Brain pericyte (primary cell): Measurements from ENCODE around the gene TNFRSF14.

Experiments used
- DNase-seq: peaks from one replicate; pipeline ENCODE4 v3.0.0-alpha.2; 2012; ENCODE audit warnings: low read depth, low spot score

The TNFRSF14 gene

DNA sequence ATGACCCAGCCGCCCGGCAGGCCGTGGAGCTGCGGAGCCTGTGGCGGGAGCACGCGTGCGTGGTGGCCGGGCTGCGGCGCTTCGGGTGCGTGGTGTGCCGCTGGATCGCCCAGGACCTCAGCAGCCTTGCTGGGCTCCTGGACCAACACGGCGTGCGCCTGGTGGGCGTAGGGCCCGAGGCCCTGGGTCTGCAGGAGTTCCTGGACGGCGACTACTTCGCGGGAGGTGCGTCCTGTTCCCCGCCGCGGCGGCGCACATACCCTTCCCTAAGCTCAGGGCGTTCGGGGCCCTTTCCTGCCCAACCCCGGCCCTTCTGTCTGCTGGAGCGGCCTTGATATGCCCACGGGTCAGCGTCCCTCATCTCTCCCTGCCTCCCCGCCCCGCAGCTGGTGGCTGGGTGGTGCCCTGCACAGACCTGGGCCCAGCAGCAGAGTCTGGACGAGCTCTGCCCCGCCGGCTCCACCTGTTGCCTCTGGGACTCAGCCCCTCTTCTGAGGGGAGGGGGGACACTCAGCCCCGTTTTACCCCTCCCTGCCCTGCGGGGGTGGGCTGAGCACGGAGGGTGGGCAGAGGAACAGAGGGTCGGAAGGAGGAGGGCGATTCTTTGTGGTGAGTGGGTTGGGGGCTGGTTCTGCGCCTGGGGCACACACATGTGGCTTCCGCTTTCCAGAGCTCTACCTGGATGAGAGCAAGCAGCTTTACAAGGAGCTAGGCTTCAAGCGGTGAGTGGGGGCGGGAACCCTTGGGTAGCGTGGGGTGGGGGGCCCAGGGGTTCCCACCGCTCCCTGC lies 31.1 kb downstream of the TNFRSF14 start:
- DNase-seq: no peak

DNA sequence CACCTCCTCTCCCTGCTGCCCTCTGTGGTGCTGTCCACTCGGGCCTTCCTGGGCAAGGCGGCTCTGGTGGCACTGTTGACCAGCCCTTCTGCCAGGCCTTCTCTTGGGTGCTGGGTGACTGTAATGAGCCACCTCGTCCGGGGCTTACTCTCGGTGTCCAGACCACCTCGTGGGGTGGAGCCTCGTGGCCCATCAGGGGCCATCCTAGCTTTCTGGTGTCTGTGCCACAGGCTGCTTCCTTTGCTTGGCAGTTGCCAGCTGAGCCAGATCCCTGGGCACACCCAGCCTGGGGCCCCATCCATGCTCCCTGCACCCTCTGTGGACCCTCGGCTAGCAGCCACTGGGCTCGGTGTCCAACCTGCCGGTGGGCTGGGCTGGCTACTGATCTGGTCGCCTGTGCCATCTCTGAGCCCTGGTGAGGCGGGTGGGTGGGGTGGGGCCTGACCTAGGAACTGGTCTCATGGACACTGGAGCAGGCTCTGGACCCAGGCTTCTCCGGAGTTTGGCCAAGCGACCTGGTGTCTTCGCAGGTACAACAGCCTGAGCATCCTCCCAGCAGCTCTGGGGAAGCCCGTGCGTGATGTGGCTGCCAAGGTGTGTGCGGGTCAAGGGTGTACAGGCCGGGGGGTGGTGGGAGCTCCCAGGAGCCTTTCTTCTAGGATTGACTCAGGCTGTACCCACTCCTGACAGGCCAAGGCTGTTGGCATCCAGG lies 31.8 kb downstream of the TNFRSF14 start:
- no peak for DNase-seq

DNA sequence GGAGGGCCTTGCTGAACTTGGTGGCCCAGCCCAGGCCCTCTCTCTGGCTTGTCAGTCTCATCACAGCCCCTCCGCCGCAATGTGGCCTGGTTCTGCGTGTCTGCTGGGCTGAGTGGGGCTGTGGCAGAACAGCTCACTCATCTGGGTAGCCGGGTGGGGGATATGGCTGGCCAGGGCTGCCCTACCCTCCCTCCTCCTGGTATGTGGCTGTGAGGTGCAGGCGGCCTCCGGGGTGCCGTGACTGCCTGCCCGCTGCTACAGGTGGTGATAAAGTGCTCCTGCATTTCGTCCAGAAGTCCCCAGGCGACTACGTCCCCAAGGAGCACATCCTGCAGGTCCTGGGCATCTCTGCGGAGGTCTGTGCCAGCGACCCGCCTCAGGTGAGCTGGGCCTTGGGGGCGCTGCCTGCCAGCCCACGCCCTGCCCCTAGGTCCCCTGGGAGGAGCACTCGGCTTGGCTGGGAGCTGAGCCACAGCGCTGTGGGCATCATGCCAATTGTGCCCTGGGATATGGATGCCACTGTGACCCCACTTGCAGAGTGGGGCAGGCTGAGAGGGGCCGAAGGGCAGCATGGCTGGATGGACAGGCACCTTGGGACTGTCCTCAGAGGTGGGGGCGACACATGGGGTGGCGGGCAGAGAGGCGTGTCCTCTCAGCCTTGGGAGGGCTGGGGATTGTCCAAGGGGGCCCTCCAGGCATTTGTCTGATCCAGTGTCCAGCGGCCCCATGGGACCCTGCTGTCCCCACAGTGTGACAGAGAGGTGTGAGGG lies 32.7 kb downstream of the TNFRSF14 start:
- DNase-seq: no peak

DNA sequence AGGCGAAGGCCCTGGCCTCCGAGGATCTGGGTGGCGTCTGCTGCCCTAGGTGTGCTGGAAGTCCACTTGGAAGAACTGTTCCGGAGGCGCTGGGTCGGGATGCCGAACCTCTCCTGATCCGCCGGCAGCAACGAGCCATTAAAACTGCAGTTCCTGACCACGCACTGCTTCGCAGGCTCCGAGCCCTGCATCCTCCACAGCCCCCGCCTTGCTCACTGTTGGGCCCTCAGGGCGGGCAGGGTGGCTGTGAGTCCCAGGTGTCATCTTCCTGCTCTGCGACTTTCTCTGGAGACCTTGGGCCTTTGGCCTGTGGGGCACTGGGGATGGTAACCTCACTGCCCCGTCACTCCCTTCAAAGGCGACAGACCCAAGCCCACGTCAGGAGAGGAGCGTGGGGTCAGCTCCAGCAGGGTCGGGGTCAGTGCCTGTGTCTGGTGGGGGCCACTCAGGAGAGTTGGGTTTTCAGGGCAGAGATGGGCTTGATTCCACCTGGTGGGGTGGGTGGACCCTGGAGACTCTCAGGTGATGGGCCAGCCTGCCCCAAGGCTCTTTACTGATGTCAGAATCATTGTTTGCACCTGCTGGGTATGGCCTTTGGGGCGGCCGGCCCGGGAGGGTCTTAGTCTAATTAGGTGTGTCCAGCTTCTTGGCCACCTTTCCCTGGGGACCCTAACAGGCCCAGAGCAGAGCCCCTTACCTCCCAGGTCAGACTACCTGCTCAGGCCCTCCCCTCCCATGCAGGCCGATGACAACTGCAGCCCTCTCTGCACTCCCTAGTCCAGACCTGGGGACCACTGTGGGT lies 33.5 kb downstream of the TNFRSF14 start:
- no peak for DNase-seq

DNA sequence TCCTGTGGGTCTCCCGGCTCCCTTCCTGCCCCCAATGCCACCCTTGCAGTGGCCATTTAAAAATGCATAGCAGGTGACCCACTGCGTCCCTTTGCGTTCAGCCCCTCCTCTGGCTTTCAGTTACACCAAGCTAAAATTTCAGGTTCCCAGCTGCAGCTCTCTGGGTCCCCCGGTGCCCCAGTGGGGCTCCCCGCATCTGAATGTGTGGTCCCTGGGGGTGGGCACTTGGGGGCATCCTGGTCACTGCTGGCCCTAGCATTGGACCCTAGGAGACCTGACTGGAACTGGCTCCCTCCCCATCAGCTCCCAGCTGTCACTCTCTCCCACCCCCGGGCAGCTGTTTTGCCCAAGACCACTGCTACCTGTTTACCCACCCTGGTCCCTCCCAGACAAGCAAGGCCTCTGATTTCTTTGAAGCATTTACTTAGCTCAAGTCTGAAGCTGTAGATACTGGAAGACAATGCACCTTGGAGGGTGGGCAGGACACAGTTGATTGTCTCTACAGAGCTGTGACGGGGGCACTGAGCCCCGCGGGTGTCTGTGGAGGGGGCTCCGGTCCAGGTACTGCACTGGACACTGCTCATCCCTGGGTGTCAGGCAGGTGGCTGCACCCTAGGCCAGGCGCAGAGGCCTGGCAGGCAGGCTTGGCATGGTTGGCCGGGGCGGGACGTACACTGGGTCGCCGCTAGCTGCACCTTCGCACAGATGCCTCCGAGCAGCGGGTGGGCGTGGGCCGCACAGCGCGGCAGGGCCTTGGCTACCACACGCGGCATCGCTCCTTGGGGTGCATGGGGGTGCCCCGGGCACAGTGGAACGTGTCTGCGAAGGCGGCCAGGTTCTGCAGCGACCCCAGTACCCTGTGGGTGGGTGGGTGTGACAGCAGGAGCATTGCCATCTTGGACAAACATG lies 34.3 kb downstream of the TNFRSF14 start:
- DNase-seq: no peak

DNA sequence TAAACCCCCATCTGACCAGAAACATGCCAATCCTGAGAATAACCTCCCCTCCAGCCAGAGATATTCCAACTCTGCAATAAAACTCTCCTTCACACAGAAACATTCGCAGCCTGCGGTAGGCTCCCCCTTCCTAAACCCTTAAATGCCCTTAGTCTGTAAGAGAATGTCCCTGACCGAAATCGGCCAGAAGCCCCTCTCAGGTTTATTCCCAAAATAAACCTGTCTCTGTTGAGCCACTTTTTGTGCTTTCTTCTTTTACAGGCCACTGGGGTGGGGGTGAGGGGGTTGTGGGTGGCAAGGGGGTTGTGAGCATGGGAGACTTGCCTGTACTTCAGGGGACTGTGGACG lies 35.0 kb downstream of the TNFRSF14 start:
- no peak for DNase-seq

DNA sequence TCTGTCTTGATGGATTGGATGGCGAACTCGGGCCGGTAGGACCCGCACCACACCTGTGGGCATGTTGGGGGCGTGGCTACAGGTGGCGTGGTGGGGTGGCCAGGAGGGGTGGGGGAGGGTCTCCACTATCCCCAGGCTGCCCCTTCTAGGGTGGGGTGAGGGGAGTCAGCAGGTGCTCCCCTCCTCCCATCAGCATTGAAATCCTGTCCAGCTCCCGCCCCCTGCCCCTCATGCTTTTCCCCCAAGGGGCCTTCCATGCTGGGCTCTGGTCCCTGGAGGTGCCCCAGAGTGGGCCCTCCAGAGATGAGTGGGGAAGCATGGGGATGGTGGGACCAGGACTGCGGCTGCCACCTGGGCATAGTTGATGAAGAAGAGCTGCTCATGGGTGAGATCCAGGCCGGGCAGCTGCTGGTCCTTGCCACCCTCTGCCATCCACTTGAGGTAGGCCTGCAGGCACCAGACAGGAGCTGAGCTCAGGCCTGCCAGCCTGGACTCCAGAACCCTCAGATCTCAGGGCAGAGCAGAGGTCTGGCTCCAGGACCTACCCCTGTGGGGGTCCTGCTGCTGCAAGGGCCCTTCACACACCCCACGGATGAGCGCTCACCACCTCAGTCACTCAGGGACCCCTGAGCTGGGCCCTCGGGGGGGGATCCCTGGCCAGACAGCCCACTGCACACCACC lies 35.5 kb downstream of the TNFRSF14 start:
- no peak for DNase-seq

DNA sequence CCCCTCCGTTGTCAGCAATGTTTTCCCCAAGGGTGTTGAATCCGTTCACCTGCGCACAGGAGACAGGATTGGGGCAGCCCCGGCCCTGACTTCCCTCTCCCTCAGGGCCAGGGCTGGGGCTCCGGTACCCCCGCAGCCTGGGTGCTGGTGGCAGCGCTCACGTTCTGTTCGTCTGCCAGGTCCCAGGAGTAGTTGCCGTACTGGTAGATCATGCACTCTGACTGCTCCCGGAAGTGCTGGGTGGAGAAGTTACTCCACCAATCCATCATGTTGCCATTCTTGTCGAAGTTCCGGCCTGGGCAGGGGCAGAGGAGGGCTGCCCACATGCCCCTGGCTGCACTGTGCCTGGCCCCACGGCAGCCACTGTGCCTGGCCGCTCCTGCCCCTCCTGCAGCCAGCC lies 36.5 kb downstream of the TNFRSF14 start:
- DNase-seq: no peak

DNA sequence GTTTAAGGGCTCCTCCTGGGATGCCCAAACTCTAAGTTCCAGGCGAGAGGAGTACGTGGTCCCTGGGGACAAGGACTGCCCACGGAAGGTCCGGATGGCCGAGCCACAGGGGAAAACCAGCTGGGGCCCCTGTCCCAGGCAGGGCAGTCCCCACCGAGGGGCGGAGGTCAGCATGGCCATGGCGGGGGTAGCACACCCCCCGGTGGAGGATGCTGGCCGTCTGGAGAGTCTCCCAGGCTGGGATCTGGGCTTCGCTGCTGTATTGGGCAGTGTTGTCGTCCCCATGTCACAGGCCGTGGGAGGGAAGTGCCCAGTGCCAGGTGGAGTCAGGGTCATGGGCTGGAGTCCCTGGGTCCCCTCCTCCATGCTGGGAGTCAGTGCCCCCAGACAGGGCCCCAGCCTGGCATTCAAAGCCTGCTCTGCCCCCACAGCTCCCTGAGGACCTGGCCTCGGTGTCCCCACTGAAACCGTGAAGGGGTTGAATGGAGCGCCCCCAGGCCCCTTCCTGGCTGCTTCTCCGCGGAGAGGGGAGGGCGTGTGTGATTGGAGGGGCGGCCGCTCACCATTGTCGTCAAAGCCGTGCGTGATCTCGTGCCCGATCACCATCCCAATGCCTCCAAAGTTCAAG lies 37.2 kb downstream of the TNFRSF14 start:
- DNase-seq: no peak

DNA sequence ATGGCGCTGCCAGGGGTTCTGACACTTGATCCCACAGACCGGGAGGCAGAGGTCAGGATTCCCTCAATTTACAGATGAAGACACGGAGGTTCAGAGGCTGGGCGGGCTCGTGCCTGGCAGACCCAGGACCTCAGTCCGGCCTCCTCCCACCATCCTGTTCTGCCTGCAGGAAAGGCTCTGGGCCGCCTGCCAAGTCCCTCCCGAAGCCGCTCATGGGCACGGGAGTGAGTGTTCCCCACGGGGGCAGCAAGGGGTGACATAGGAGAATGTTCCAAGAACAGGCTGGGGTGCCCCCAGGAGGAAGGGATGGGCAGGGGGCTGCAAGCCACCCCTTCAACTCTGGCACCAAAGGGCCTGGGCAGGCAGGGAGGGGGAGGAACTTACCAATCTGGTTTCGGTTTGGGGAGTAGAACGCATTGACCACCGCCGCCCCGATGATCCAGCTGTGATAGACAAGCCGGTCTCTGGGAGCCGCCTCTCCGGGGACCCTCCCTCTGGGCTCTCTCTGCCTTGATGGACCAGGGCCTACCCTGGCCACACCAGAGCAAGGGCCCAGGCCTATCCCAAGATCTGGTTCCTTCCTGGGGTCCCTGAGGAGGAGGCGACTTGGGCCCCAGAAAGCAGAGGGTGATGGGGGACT lies 38.0 kb downstream of the TNFRSF14 start:
- no peak for DNase-seq

DNA sequence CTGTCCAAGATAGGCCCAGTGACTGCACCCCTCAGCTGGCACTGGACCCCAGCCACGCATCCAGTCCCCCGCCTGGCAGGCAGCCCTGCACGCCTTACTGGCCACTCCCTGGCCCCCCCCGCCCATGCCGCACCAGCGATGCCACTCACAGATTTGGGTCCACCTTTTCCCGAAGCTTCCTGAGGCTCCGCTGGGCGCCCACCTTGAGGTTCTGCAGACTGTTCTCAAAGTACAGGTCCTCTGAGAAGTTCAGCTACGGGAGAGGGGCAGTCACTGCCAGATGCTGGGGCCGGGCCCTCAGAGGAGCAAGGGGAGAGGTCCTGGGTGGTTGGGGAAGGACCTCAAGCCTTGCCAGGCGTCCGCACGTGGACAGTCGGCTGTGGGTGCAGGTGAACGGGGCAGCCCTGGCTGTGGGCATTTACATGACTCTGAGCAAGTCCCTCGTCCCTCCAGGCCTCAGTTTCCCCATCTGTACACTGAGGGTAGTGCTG lies 38.5 kb downstream of the TNFRSF14 start:
- DNase-seq: no peak

DNA sequence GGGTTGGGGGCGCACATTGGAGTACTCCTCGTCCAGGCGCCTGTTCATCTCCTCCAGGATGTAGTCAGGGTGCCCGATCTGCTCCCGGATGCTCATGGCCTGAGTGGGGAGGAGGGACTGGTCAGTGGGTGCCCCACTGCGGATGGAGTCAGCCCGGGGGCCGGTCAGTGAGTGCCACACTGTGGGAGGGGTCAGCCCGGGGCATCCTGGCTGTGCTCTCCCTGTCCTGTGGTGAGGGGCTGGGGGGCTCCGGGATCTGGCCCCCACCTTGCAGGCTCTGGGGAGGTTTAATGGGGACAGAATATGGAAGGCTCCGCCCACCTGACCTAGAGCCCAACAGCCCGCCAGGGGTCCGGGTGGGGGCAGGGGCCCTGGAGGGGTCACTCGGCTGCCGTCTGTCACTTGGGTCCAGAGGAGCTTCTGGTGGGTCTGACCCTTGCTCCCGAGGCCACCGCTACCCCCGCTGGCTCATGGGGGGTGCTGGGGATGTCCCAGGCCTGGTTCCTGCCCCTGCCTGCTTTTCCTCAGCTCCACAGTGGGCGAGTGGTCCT lies 39.2 kb downstream of the TNFRSF14 start:
- no peak for DNase-seq

DNA sequence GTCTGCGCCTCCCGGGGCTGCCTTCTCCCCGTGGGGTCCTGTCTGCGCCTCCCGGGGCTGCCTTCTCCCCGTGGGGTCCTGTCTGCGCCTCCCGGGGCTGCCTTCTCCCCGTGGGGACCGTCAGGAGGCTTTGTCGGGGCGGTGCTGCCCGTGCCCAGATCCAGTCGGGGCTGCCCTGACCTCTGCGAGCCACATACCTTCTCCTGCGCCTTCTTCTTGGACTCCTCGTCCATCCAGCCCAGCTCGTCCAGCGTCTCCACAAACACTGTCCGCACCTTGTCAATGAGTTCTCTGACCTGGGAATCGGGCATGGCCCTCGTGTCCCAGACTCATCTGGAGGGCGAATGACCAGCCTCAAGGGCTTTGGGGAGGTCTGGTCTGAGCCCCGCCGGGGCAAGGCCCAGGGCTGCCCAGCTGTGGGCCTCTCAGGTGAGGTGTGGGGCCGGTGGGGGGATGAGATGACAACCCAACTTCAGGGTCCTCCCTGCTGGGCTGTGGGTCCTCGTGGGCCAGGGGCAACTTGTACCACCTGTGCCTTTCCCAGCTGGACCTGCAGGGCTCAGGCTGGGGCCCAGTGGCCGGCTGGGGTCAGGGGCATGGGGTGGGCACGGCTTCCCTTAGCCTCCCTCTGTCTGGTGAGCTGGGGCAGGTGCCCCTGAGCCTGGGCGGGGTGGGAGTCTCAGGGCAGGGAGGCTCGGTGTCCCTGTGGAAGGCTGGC lies 39.8 kb downstream of the TNFRSF14 start:
- no peak for DNase-seq

DNA sequence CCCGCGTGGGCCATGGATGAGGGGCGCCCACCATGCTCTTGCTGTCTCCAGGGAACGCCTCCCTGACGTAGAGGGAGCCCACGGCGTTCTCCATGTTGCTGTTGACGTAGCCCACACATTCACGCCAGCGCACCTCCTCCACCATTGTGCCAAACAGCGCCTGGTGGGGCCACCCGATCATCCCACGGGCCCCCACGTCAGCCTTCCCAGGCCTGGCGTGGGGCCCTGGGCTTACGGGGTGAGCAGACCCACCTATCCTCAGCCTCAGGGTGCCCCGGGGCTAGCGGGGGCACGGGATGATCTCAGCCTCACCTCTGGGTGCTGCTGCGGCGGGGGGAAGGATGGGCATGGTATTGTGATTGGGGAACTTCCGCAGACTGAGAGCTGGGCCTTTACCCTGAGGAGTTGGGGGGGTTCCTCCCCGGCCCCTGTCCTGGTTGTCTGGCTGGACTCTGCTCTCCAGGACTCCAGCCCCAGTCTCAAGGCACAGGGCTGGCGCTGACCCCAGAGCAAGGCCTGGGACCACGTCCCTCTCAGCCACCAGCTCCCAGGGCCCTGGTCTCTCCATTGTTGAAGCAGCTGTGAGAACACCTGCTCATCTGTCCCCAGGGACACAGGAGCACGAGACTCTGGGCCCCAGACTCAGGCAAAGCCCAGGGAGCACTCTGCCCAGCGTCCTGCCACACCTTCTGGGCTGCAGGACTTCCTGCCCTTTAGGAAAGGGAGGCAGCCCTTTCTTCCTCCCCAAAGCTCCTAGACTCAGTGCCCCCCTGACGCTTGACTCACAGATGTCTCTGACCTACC lies 40.6 kb downstream of the TNFRSF14 start:
- DNase-seq: no peak

DNA sequence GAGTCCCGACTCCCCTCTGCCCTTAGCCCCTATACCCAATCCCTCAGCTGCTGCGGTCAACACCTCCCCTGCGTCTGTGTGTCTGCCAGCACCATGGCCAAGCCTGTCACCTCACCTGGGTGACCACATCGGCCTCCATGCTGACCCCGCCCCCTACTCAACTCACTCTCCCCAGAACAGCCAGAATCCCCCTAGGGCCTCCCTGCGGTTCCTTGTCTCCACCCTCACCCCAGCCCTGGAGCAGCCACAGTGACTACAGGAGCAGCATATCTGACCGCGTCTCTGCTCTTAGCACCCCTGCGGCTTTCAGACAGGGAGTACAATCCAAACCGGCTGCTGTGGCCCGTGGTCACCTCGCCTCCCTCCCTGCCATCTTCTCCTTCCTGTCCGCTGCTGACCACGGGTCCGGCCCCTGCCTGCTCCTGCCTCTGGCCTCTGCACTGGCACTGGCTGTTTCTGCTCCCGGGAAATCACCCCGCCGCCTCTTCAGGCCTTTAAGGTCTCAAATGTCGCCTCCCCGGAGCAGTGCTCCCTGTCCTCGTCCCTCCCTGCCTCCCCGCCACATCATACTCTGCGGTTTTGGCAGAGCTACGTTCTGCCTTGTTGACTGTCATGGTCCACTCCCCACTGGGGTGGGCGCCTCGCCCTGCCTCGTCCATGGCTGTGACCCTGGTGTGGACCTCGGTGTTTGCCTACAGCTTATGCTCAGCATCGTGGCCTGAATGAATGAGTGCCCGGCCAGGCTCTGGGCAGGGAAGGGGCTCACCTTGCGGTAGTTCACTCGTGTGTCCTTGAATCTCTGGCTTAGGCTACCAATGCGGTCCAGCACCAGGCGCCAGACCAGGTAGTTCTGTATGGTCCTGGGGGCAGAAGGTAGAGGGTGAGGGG lies 41.5 kb downstream of the TNFRSF14 start:
- no peak for DNase-seq

DNA sequence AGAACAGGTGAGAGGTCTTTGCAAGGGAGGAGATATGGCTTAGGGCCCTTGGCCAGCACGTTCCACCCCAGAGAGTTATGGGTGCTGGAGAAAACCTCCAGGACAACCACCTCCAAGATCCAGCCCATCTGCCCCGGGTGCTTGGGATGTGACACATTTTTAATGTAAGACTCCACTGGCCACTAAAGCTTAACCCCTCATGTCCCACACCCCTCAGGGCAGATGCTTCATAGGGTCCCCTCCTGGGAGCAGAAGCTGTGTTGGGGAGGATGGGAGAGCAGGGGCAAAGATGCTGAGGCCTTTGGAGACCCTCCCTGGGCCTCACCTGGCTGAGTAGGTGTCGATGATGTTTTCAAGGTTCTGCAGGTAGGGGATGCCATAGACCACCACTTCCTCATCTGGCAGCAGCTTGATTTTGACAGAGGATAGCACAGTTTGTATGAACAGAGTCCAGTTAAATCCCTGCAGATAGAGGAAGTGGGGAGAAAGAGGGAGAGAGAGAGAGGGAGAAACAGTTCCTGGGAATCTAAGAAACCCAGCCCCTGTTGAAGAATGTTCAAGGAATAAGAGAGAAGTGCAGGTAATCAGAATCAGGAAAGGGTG lies 42.3 kb downstream of the TNFRSF14 start:
- DNase-seq: no peak
